SK-N-SH (cell line): ENCODE data around the gene GPR183.

Source experiments
- CTCF ChIP-seq: fragments of 200-600 bp; sonication (generic); IDR thresholded peaks from 2 replicates; pipeline ENCODE4 v1.6.1; 2017; ENCODE audit warnings: antibody characterized with exemption, mild to moderate bottlenecking, moderate library complexity
- GABPA ChIP-seq: IDR thresholded peaks from 2 replicates; pipeline ENCODE4 v1.4.0; 2012; ENCODE audit warnings: low read depth, mild to moderate bottlenecking
- MXI1 ChIP-seq: IDR thresholded peaks from 2 replicates; pipeline ENCODE4 v1.6.1; 2012; ENCODE audit warnings: mild to moderate bottlenecking, low read depth, low read length, improper control_type of control experiment
- POLR2AphosphoS5 ChIP-seq: IDR thresholded peaks from 2 replicates; pipeline ENCODE4 v1.6.1; 2012; ENCODE audit warnings: low read depth, low read length
- SIN3A ChIP-seq: IDR thresholded peaks from 2 replicates; pipeline ENCODE4 v1.6.1; 2012; ENCODE audit warnings: low read depth, mild to moderate bottlenecking, low read length, moderate library complexity, borderline replicate concordance
- SMC3 ChIP-seq: IDR thresholded peaks from 2 replicates; pipeline ENCODE4 v1.6.1; 2012; ENCODE audit warnings: low read depth, low read length, improper control_type of control experiment
- TAF1 ChIP-seq: IDR thresholded peaks from 2 replicates; pipeline ENCODE4 v1.6.1; 2012; ENCODE audit warnings: low read depth, mild to moderate bottlenecking, low read length, moderate library complexity, borderline replicate concordance
- TCF12 ChIP-seq: IDR thresholded peaks from 2 replicates; pipeline ENCODE4 v1.4.0; 2012
- TEAD4 ChIP-seq: IDR thresholded peaks from 2 replicates; pipeline ENCODE4 v1.4.0; 2012; ENCODE audit warnings: mild to moderate bottlenecking, borderline replicate concordance; ENCODE audit not compliant: insufficient read depth
- USF2 ChIP-seq: fragments of 150-350 bp; IDR thresholded peaks from 2 replicates; pipeline ENCODE4 v1.6.1; 2017; ENCODE audit warnings: antibody characterized with exemption, low read length, low read depth, borderline replicate concordance

- TF ChIP-seq TAF1 (no peak), CTCF (no peak), POLR2AphosphoS5 (peak; percentile 49; the same call in 1 of the 2 replicates), SIN3A (no peak), GABPA (no peak), MXI1 (0 out of 2 replicates have a peak, but pooled peaks have one; percentile 30), SMC3 (no peak), USF2 (no peak), TEAD4 (no peak), TCF12 (peak; percentile 95)
Observed at GRCh38 chr13:99310382-99311031, 3.3 kb upstream of the GPR183 start.
